WTC11 (cell line): ENCODE data around the gene FBXL7. TPM values are rescaled to one million over a fixed set of nuclear protein-coding genes. Genes with fewer than 3 reads are reported as not detected.

Experiments used
- ATAC-seq: fragments of 200-7000 bp; cut with Tn5 transposase; 2 replicates; pipeline ENCODE4 v1.10.0; 2021; ENCODE audit warnings: mild to moderate bottlenecking, moderate library complexity
- CTCF ChIA-PET: fragments of 300-600 bp; sonication (Branson Sonifier 250); formaldehyde crosslinking; loops from one replicate; lab custom pipeline; 2021; ENCODE audit warnings: antibody characterized with exemption; lab: Charles Lee
- POLR2A ChIA-PET: fragments of 350-600 bp; sonication (Branson Sonifier 250); formaldehyde crosslinking; loops from one replicate; lab custom pipeline; 2021; ENCODE audit warnings: antibody characterized with exemption; lab: Charles Lee
- DNase-seq: peaks from one replicate; pipeline ENCODE4 v3.0.0; 2021; ENCODE audit warnings: low spot score
- H3K27ac Mint-ChIP-seq: 2 replicates; pipeline ENCODE4 v1.8.0; 2021; ENCODE audit warnings: mixed read lengths
- H3K27me3 Mint-ChIP-seq: 2 replicates; pipeline ENCODE4 v1.8.0; 2021; ENCODE audit warnings: low read depth, mild to moderate bottlenecking, moderate library complexity, mixed read lengths
- H3K36me3 Mint-ChIP-seq: 2 replicates; pipeline ENCODE4 v1.8.0; 2021; ENCODE audit warnings: mixed read lengths
- H3K4me1 Mint-ChIP-seq: 2 replicates; pipeline ENCODE4 v1.8.0; 2022; ENCODE audit warnings: mixed read lengths
- H3K4me3 Mint-ChIP-seq: 2 replicates; pipeline ENCODE4 v1.8.0; 2021; ENCODE audit warnings: mild to moderate bottlenecking, moderate library complexity, mixed read lengths
- H3K9me3 Mint-ChIP-seq: 2 replicates; pipeline ENCODE4 v1.8.0; 2021; ENCODE audit warnings: mixed read lengths
- CREM ChIP-seq: sonication (generic); formaldehyde crosslinking; IDR thresholded peaks from 2 replicates; pipeline ENCODE4 v1.8.1; 2022; ENCODE audit warnings: mild to moderate bottlenecking, missing genetic modification reagents, moderate library complexity
- ESRRA ChIP-seq: sonication (generic); formaldehyde crosslinking; IDR thresholded peaks from 2 replicates; pipeline ENCODE4 v1.8.1; 2022; ENCODE audit warnings: mild to moderate bottlenecking, missing genetic modification reagents, borderline replicate concordance
- FOXK1 ChIP-seq: sonication (generic); formaldehyde crosslinking; IDR thresholded peaks from 2 replicates; pipeline ENCODE4 v1.8.0; 2022; ENCODE audit warnings: mild to moderate bottlenecking, moderate library complexity, missing genetic modification reagents
- GTF2I ChIP-seq: fragments of 250-450 bp; sonication (Bioruptor Pico); conservative IDR thresholded peaks from 2 replicates; pipeline ENCODE4 v1.4.0; 2021; ENCODE audit warnings: mild to moderate bottlenecking
- KAT7 ChIP-seq: sonication (generic); formaldehyde crosslinking; IDR thresholded peaks from 2 replicates; pipeline ENCODE4 v1.8.1; 2023; ENCODE audit warnings: missing genetic modification reagents, mild to moderate bottlenecking, borderline replicate concordance
- NR3C1 ChIP-seq: sonication (generic); formaldehyde crosslinking; conservative IDR thresholded peaks from 2 replicates; pipeline ENCODE4 v1.8.1; 2023; ENCODE audit warnings: low read depth, mild to moderate bottlenecking, missing genetic modification reagents
- OVOL2 ChIP-seq: fragments of 250-450 bp; sonication (Bioruptor Pico); IDR thresholded peaks from 2 replicates; pipeline ENCODE4 v1.9.0; 2021; ENCODE audit warnings: mild to moderate bottlenecking, borderline replicate concordance
- PRRX2 ChIP-seq: fragments of 250-450 bp; sonication (Bioruptor Pico); IDR thresholded peaks from 2 replicates; pipeline ENCODE4 v1.8.0; 2021; ENCODE audit warnings: mild to moderate bottlenecking
- SP1 ChIP-seq: sonication (generic); formaldehyde crosslinking; conservative IDR thresholded peaks from 2 replicates; pipeline ENCODE4 v1.8.1; 2022; ENCODE audit warnings: missing genetic modification reagents
- TEAD4 ChIP-seq: sonication (generic); formaldehyde crosslinking; IDR thresholded peaks from 2 replicates; pipeline ENCODE4 v1.8.0; 2022; ENCODE audit warnings: mild to moderate bottlenecking, missing genetic modification reagents
- ZNF121 ChIP-seq: sonication (generic); formaldehyde crosslinking; IDR thresholded peaks from 2 replicates; pipeline ENCODE4 v1.8.0; 2023; ENCODE audit warnings: missing genetic modification reagents
- ZNF232 ChIP-seq: sonication (generic); formaldehyde crosslinking; IDR thresholded peaks from 2 replicates; pipeline ENCODE4 v1.8.0; 2022; ENCODE audit warnings: mild to moderate bottlenecking, missing genetic modification reagents
- ZNF263 ChIP-seq: sonication (generic); formaldehyde crosslinking; IDR thresholded peaks from 2 replicates; pipeline ENCODE4 v1.8.1; 2022; ENCODE audit warnings: low read depth, mild to moderate bottlenecking, moderate library complexity, missing genetic modification reagents
- ZNF396 ChIP-seq: fragments of 250-450 bp; sonication (Bioruptor Pico); IDR thresholded peaks from 2 replicates; pipeline ENCODE4 v1.8.0; 2021; ENCODE audit warnings: mild to moderate bottlenecking, moderate library complexity, borderline replicate concordance
- ZNF671 ChIP-seq: fragments of 250-450 bp; sonication (Bioruptor Pico); IDR thresholded peaks from 2 replicates; pipeline ENCODE4 v1.8.0; 2021; ENCODE audit warnings: mild to moderate bottlenecking
- total RNA-seq: library from RNA; stranded (reverse); gene quantifications from 3 replicates; pipeline ENCODE4 v1.2.3, GENCODE V29; 2021
- TF ChIP-seq, protein P1 (sequence below): fragments of 250-450 bp; sonication (Bioruptor Pico); IDR thresholded peaks from 2 replicates; pipeline ENCODE4 v1.9.0; 2021; ENCODE audit warnings: mild to moderate bottlenecking
- TF ChIP-seq, protein P2 (sequence below): fragments of 250-450 bp; sonication (Bioruptor Pico); IDR thresholded peaks from 2 replicates; pipeline ENCODE4 v1.8.0; 2021; ENCODE audit warnings: mild to moderate bottlenecking
- TF ChIP-seq, protein P3 (sequence below): sonication (generic); formaldehyde crosslinking; IDR thresholded peaks from 2 replicates; pipeline ENCODE4 v1.8.0; 2022; ENCODE audit warnings: mild to moderate bottlenecking, missing genetic modification reagents
- TF ChIP-seq, protein P4 (sequence below): sonication (generic); formaldehyde crosslinking; IDR thresholded peaks from 2 replicates; pipeline ENCODE4 v1.8.0; 2022; ENCODE audit warnings: mild to moderate bottlenecking, missing genetic modification reagents

Gene FBXL7
- total RNA-seq, 1 experiment from 2014 or later, result 13.8 TPM

DNA sequence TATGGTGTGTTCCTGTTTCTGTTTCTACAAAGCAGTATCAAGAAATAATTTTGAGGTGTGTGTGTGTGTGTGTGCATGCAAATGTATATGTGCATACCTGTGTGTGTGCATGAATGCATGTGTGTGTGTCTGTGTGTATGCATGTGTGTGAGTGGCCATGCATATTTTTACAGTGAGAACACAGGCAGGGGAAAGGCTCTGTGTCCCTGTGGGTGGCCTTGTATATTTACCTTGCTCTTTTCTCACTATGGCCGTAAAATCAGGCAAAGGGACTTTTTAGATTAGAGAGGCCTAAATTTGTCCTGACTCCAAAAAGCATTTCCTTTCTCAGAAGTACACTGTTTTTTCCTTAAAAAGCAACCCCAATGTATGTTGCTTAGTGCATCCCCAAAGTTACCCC, 386.2 kb downstream of the FBXL7 start:
- Mint-ChIP-seq H3K27me3 (no peaks in the 10 kb centered on the region), H3K36me3 (no peaks in the 10 kb centered on the region; the same call in 1 of the 2 replicates), H3K4me3 (no peak overlapping the region), H3K4me1 (peaks cover 4% of the 10 kb centered on the region), H3K9me3 (peaks cover 16% of the 10 kb centered on the region), H3K27ac (no peak overlapping the region)
- no peak for DNase-seq
- TF ChIP-seq ZNF263 (CRISPR knock-in tag) (no peak), OVOL2 (no peak), ESRRA (CRISPR knock-in tag) (no peak), PRRX2 (no peak), ZNF396 (CRISPR knock-in tag) (no peak), CREM (no peak)
- POLR2A ChIA-PET, result no interaction called here
- CTCF ChIA-PET, result no interaction called here
- ATAC-seq, result no peak

DNA sequence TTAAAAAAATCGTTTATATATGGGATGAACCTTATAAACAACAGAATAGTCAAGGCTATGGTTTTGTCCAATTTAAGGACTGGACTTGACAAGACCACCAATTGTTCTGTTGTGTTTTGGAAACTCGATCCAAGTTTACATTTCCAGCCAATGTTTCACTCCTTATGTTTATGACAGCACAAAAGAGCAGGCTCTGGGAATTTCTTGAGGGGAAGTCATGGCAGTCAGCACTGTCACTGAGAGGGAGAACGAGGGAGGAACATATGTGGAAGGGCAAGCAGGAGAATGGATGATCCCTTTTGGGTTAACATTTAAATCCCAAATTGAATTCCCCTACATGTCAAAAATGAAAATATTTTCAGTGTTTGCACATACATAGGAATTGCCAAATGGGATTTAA, 387.1 kb downstream of the FBXL7 start:
- ATAC-seq (no peak), DNase-seq (no peak)
- H3K4me3 Mint-ChIP-seq, result no peak overlapping the region
- no peaks in the 10 kb centered on the region for H3K27me3 Mint-ChIP-seq
- no peak for TF ChIP-seq ZNF121 (CRISPR knock-in tag)
- TF ChIP-seq, protein P1, sequence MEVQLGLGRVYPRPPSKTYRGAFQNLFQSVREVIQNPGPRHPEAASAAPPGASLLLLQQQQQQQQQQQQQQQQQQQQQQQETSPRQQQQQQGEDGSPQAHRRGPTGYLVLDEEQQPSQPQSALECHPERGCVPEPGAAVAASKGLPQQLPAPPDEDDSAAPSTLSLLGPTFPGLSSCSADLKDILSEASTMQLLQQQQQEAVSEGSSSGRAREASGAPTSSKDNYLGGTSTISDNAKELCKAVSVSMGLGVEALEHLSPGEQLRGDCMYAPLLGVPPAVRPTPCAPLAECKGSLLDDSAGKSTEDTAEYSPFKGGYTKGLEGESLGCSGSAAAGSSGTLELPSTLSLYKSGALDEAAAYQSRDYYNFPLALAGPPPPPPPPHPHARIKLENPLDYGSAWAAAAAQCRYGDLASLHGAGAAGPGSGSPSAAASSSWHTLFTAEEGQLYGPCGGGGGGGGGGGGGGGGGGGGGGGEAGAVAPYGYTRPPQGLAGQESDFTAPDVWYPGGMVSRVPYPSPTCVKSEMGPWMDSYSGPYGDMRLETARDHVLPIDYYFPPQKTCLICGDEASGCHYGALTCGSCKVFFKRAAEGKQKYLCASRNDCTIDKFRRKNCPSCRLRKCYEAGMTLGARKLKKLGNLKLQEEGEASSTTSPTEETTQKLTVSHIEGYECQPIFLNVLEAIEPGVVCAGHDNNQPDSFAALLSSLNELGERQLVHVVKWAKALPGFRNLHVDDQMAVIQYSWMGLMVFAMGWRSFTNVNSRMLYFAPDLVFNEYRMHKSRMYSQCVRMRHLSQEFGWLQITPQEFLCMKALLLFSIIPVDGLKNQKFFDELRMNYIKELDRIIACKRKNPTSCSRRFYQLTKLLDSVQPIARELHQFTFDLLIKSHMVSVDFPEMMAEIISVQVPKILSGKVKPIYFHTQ (CRISPR knock-in tag), result no peak
- no peak for TF ChIP-seq SP1 (CRISPR knock-in tag)
- TF ChIP-seq ZNF232 (CRISPR knock-in tag), result no peak
- no peak for TF ChIP-seq GTF2I (CRISPR knock-in tag)
- TF ChIP-seq, protein P2, sequence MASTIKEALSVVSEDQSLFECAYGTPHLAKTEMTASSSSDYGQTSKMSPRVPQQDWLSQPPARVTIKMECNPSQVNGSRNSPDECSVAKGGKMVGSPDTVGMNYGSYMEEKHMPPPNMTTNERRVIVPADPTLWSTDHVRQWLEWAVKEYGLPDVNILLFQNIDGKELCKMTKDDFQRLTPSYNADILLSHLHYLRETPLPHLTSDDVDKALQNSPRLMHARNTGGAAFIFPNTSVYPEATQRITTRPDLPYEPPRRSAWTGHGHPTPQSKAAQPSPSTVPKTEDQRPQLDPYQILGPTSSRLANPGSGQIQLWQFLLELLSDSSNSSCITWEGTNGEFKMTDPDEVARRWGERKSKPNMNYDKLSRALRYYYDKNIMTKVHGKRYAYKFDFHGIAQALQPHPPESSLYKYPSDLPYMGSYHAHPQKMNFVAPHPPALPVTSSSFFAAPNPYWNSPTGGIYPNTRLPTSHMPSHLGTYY, result no peak
- H3K27ac Mint-ChIP-seq, result no peak overlapping the region
- ChIA-PET POLR2A (no interaction called here), CTCF (no interaction called here)
- peaks cover 7% of the 10 kb centered on the region for H3K4me1 Mint-ChIP-seq
- H3K9me3 Mint-ChIP-seq, result peaks cover 6% of the 10 kb centered on the region
- H3K36me3 Mint-ChIP-seq, result no peaks in the 10 kb centered on the region

DNA sequence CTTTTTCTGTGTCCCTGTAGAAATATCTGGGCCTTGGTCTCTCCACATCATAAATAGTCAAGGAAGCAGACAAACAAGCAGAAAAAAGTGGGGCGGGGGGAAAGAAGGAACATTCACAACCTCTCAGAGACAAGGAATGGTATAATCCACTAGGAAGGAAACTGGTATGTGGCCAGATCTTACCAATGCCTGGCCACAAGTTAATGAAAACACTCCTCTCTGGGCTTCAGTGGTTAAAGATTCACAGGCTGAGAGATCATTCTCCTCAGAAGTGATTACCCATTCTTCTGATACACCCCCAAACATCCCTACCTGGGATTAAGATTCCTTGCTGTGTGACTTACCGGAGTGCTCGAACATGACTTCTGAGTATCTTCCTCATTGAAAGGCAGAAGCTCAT, 389.0 kb downstream of the FBXL7 start:
- no peak for TF ChIP-seq ZNF671
- TF ChIP-seq, protein P3, sequence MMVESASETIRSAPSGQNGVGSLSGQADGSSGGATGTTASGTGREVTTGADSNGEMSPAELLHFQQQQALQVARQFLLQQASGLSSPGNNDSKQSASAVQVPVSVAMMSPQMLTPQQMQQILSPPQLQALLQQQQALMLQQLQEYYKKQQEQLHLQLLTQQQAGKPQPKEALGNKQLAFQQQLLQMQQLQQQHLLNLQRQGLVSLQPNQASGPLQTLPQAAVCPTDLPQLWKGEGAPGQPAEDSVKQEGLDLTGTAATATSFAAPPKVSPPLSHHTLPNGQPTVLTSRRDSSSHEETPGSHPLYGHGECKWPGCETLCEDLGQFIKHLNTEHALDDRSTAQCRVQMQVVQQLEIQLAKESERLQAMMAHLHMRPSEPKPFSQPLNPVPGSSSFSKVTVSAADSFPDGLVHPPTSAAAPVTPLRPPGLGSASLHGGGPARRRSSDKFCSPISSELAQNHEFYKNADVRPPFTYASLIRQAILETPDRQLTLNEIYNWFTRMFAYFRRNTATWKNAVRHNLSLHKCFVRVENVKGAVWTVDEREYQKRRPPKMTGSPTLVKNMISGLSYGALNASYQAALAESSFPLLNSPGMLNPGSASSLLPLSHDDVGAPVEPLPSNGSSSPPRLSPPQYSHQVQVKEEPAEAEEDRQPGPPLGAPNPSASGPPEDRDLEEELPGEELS (CRISPR knock-in tag), result no peak
- TF ChIP-seq TEAD4 (CRISPR knock-in tag), result no peak
- TF ChIP-seq ZNF263 (CRISPR knock-in tag), result no peak
- no peak for TF ChIP-seq NR3C1 (CRISPR knock-in tag)
- no peak for TF ChIP-seq FOXK1 (CRISPR knock-in tag)
- no peak for TF ChIP-seq ZNF121 (CRISPR knock-in tag)
- TF ChIP-seq, protein P4, sequence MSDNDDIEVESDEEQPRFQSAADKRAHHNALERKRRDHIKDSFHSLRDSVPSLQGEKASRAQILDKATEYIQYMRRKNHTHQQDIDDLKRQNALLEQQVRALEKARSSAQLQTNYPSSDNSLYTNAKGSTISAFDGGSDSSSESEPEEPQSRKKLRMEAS (CRISPR knock-in tag), result no peak
- no peak for TF ChIP-seq KAT7
- Mint-ChIP-seq H3K27me3 (no peaks in the 10 kb centered on the region), H3K4me3 (no peak overlapping the region), H3K4me1 (peaks cover 7% of the 10 kb centered on the region), H3K36me3 (no peaks in the 10 kb centered on the region), H3K9me3 (no peaks in the 10 kb centered on the region), H3K27ac (no peak overlapping the region)
- DNase-seq (no peak), ATAC-seq (no peak)
- ChIA-PET POLR2A (no interaction called here), CTCF (no interaction called here)
